GM12878 (cell line): ENCODE data around the gene ACOT4. TPM values are rescaled to one million over a fixed set of nuclear protein-coding genes. Genes with fewer than 3 reads are reported as not detected.
"Not testable (repeated sequence)": the region's sequence is repeated elsewhere in the genome, so short reads cannot be mapped to it uniquely, and the experiment has no call there.

ENCODE experiments used
- ATAC-seq: fragments of 200-7000 bp; cut with Tn5 transposase; 3 replicates; pipeline ENCODE4 v1.9.1; 2020; ENCODE audit warnings: mild to moderate bottlenecking, moderate library complexity
- BruUV-seq: library from RNA; stranded (reverse); fragments of 400-500 nt; replicated peaks from 2 replicates; lab custom pipeline; 2021; lab: Mats Ljungman, UMichigan
- CTCF ChIA-PET: fragments of 300-600 bp; sonication (Branson Sonifier 250); formaldehyde crosslinking; extraction: SDS; loops from one replicate; lab custom pipeline; 2021; ENCODE audit warnings: inconsistent platforms; lab: Yijun Ruan, JAX
- POLR2A ChIA-PET: fragments of 350-600 bp; formaldehyde crosslinking; extraction: SDS; loops from one replicate; lab custom pipeline; 2021; ENCODE audit warnings: inconsistent platforms; lab: Charles Lee
- RAD21 ChIA-PET: fragments of 300-600 bp; sonication (Branson Sonifier 250); formaldehyde crosslinking; loops from one replicate; lab custom pipeline; 2023; ENCODE audit warnings: antibody characterized with exemption; ENCODE audit not compliant: unreplicated experiment; lab: Charles Lee
- SMC1A ChIA-PET: fragments of 300-600 bp; sonication (Branson Sonifier 250); formaldehyde crosslinking; loops from one replicate; lab custom pipeline; 2023; ENCODE audit not compliant: unreplicated experiment, uncharacterized antibody; lab: Charles Lee
- DNase-seq: peaks from one replicate; pipeline ENCODE4 v3.0.0-alpha.2; 2011; ENCODE audit warnings: low read depth, low spot score
- FAIRE-seq: peaks from 3 replicates; lab custom pipeline; 2011; peaks lifted over from hg19 to GRCh38; lab: Jason Lieb, UNC
- H2AFZ ChIP-seq: 2 replicates; pipeline ENCODE4 v1.6.0; 2011; ENCODE audit warnings: low read depth, low read length, control low read depth; ENCODE audit not compliant: control insufficient read depth
- H3K27ac ChIP-seq: 2 replicates; pipeline ENCODE4 v1.5.1; 2011; ENCODE audit warnings: control low read depth; ENCODE audit not compliant: control insufficient read depth, insufficient read depth
- H3K27me3 ChIP-seq, 2 experiments: replicated peaks in 1 of 2; 2 replicates each; pipeline versions ENCODE4 v1.6.0 to v1.6.1; 2011; ENCODE audit warnings: low read length in 1 of 2; ENCODE audit not compliant: control insufficient read depth in 2 of 2, insufficient read depth in 2 of 2
- H3K36me3 ChIP-seq, 2 experiments: 2 replicates each; pipeline ENCODE4 v1.5.1; 2011; ENCODE audit warnings: low read length in 1 of 2; ENCODE audit not compliant: control insufficient read depth in 2 of 2, insufficient read depth in 2 of 2
- H3K4me1 ChIP-seq: 2 replicates; pipeline ENCODE4 v1.6.1; 2011; ENCODE audit warnings: mild to moderate bottlenecking, low read length, moderate library complexity, mixed read lengths; ENCODE audit not compliant: control insufficient read depth, insufficient read depth
- H3K4me2 ChIP-seq: 2 replicates; pipeline ENCODE4 v1.6.0; 2011; ENCODE audit warnings: control low read depth; ENCODE audit not compliant: control insufficient read depth, insufficient read depth
- H3K4me3 ChIP-seq: fragments of 200-600 bp; sonication (generic); 2 replicates; pipeline ENCODE4 v1.5.1; 2016
- H3K79me2 ChIP-seq: 2 replicates; pipeline ENCODE4 v1.6.0; 2011; ENCODE audit warnings: low read length; ENCODE audit not compliant: control insufficient read depth, insufficient read depth
- H3K9ac ChIP-seq: 2 replicates; pipeline ENCODE4 v1.8.0; 2011; ENCODE audit warnings: low read length, control low read depth, mixed read lengths; ENCODE audit not compliant: control insufficient read depth, insufficient read depth
- H3K9me3 ChIP-seq: replicated peaks from 3 replicates; pipeline ENCODE4 v1.5.1; 2011; ENCODE audit warnings: mild to moderate bottlenecking, low read length; ENCODE audit not compliant: control insufficient read depth, insufficient read depth
- H4K20me1 ChIP-seq: 2 replicates; pipeline ENCODE4 v1.6.0; 2011; ENCODE audit not compliant: control insufficient read depth, insufficient read depth
- ATF2 ChIP-seq: IDR thresholded peaks from 2 replicates; pipeline ENCODE4 v1.6.1; 2012; ENCODE audit warnings: low read length, inconsistent platforms
- BHLHE40 ChIP-seq, 2 experiments: fragments of 450-650 bp in 1 of 2; IDR thresholded peaks; 2 replicates each; pipeline ENCODE4 v1.6.1; 2011 to 2017; ENCODE audit warnings: low read depth in 2 of 2, borderline replicate concordance in 1 of 2, improper control_type of control experiment in 1 of 2, low read length in 1 of 2, mild to moderate bottlenecking in 1 of 2
- CUX1 ChIP-seq: IDR thresholded peaks from 2 replicates; pipeline ENCODE4 v1.6.1; 2012; ENCODE audit warnings: improper control_type of control experiment, low read depth, low read length; ENCODE audit not compliant: insufficient replicate concordance
- ESRRA ChIP-seq: IDR thresholded peaks from 2 replicates; pipeline ENCODE4 v1.6.1; 2012; ENCODE audit warnings: mild to moderate bottlenecking, low read length, improper control_type of control experiment
- GABPA ChIP-seq: IDR thresholded peaks from 2 replicates; pipeline ENCODE4 v1.6.1; 2014; ENCODE audit warnings: antibody characterized with exemption, low read depth, mild to moderate bottlenecking, inconsistent platforms
- MTA2 ChIP-seq: fragments of 450-650 bp; IDR thresholded peaks from 2 replicates; pipeline ENCODE4 v1.6.1; 2016; ENCODE audit warnings: low read depth, mild to moderate bottlenecking, moderate library complexity
- NR2F1 ChIP-seq: fragments of 450-650 bp; conservative IDR thresholded peaks from 2 replicates; pipeline ENCODE4 v1.6.1; 2017; ENCODE audit warnings: mild to moderate bottlenecking
- RAD51 ChIP-seq: fragments of 450-650 bp; IDR thresholded peaks from 2 replicates; pipeline ENCODE4 v1.6.1; 2016; ENCODE audit warnings: moderate library complexity, mild to moderate bottlenecking, inconsistent platforms
- WGBS: methylation state at CpG from one replicate; pipeline ENCODE4 v1.1.6; 2016; ENCODE audit warnings: low lambda C conversion rate; ENCODE audit not compliant: insufficient replicate concordance, insufficient coverage; ENCODE audit errors: missing lambda C conversion rate; 5-methylcytosine and 5-hydroxymethylcytosine counted together
- in situ Hi-C: fragments of 300-500 bp; cut with MboI; formaldehyde crosslinking; loops from 9 replicates; pipeline ENCODE4 v1.14.3; 2018; ENCODE audit warnings: mixed read lengths
- intact Hi-C: fragments of 100-400 bp; cut with micrococcal nuclease; formaldehyde crosslinking; loops from one replicate; pipeline ENCODE4 v1.14.2; 2022; ENCODE audit not compliant: unreplicated experiment
- polyA plus RNA-seq, 11 experiments: library from polyadenylated mRNA; depleted of rRNA in 4 of 11; unstranded in 6 of 11; stranded (reverse) in 5 of 11; fragments of >200 nt; fragmentation: Nextera tagmentation in 4 of 11; fragmentation: Illumina TruSeq in 1 of 11; extraction: Ambion mirVana in 4 of 11; extraction: Trizol in 1 of 11; gene quantifications; 1 replicate in 1 of 11; 2 replicates in 10 of 11; pipeline versions ENCODE4 v1.2.1 to v1.2.3, GENCODE V29; 2011 to 2016; ENCODE audit warnings: inconsistent platforms in 2 of 11, missing spikeins in 2 of 11, low read depth in 1 of 11
- total RNA-seq, 4 experiments: library from RNA; depleted of rRNA in 3 of 4; stranded (reverse); fragments of >200 nt in 3 of 4; fragmentation: Illumina TruSeq in 1 of 4; extraction: Trizol in 1 of 4; gene quantifications; 2 replicates each; pipeline versions ENCODE4 v1.2.1 to v1.2.3, GENCODE V29; 2013 to 2021

Gene ACOT4
- total and polyA plus RNA-seq, 10 of the 15 experiments (the other 5 are each of a cell fraction or from before 2014, with no cell fraction given) = 0.68 to 3.8 (median 2.0) TPM

GRCh38 chr14:73582102-73582979 is 9.3 kb upstream of the ACOT4 start:
- H3K27ac ChIP-seq, H2AFZ ChIP-seq, BruUV-seq, H3K36me3 ChIP-seq, in situ Hi-C loops, intact Hi-C loops, H3K9ac ChIP-seq, H3K4me2 ChIP-seq, DNase-seq, H3K9me3 ChIP-seq, H3K79me2 ChIP-seq, H3K4me3 ChIP-seq, H3K27me3 ChIP-seq, H4K20me1 ChIP-seq, H3K4me1 ChIP-seq: not testable (repeated sequence)
- 16% methylated on average over 10 of the region's 11 CpGs for WGBS
- FAIRE-seq (peak; percentile 99), ATAC-seq (peak; percentile 95)
- POLR2A ChIA-PET = interaction anchor here (0.6 kb wide), 1 partner anchor 109 kb away, joined by 3 read pairs; no protein-coding TSS in a partner anchor
- peak; percentile 62 for TF ChIP-seq NR2F1
- peak; percentile 22; the same call in 1 of the 2 replicates for TF ChIP-seq MTA2
- peak in 1 of 2 experiments; percentile 12; a peak in 1 of 4 replicates for TF ChIP-seq BHLHE40 (IDR thresholded peaks at IDR 0.05; ENCODE audit: borderline replicate concordance in 1 of 2, low read depth in 2 of 2, low read length in 1 of 2)
- 0 out of 2 replicates have a peak, but pooled peaks have one; percentile 25 for TF ChIP-seq RAD51
- SMC1A ChIA-PET = interaction anchor here (0.6 to 1.1 kb wide), 3 partner anchors 17 to 80 kb away, joined by 3 read pairs; no protein-coding TSS in a partner anchor
- CTCF ChIA-PET = interaction anchor here (0.7 to 1.5 kb wide), 2 partner anchors 12 to 83 kb away, joined by 3 read pairs; no protein-coding TSS in a partner anchor
- RAD21 ChIA-PET = interaction anchor here (0.7 to 1.7 kb wide), 2 partner anchors 51 to 74 kb away, joined by 4 read pairs; no protein-coding TSS in a partner anchor

- in situ Hi-C loops (no loop called here), intact Hi-C loops (no loop called here)
- no peak overlapping the region for H3K9ac ChIP-seq
- ChIA-PET POLR2A (interaction anchor here (0.5 kb wide), 1 partner anchor 568 kb away, joined by 4 read pairs; no protein-coding TSS in a partner anchor), RAD21 (no interaction called here), SMC1A (no interaction called here), CTCF (interaction anchor here (0.6 to 1.6 kb wide), 3 partner anchors 19 to 25 kb away, joined by 3 read pairs; partner anchors contain the start of gene ACOT2)
- FAIRE-seq = no peak
- H4K20me1 ChIP-seq = no peaks in the 10 kb centered on the region
- no peaks in the 10 kb centered on the region for H3K4me1 ChIP-seq
- no peaks in the 10 kb centered on the region for H3K27me3 ChIP-seq
- H3K4me3 ChIP-seq = no peak overlapping the region
- no peaks in the 10 kb centered on the region for H3K79me2 ChIP-seq
- no peak overlapping the region for H3K27ac ChIP-seq
- H3K36me3 ChIP-seq = no peaks in the 10 kb centered on the region
- no TSS peak for BruUV-seq
- H2AFZ ChIP-seq = no peak overlapping the region
- no peak for ATAC-seq
- no peaks in the 10 kb centered on the region for H3K9me3 ChIP-seq
- 32% methylated on average over 1 of the region's 1 CpG for WGBS
- no peak for DNase-seq
- no peak overlapping the region for H3K4me2 ChIP-seq
- TF ChIP-seq ESRRA (no peak), CUX1 (no peak), ATF2 (no peak), GABPA (no peak)
Observed at GRCh38 chr14:73588695-73589094, 3.0 kb upstream of the ACOT4 start.
